GM23248 (cell line): ENCODE measurements around the gene REXO1.

Experiments
- EZH2 ChIP-seq: fragments of 200-600 bp; sonication (generic); IDR thresholded peaks from 2 replicates; pipeline ENCODE4 v1.6.1; 2018; ENCODE audit warnings: antibody characterized with exemption, mild to moderate bottlenecking; ENCODE audit not compliant: insufficient read depth, poor library complexity, severe bottlenecking
- EZH2phosphoT487 ChIP-seq: fragments of 200-600 bp; sonication (generic); IDR thresholded peaks from 2 replicates; pipeline ENCODE4 v1.6.1; 2018; ENCODE audit warnings: antibody characterized with exemption, moderate library complexity, mild to moderate bottlenecking, low read depth; ENCODE audit not compliant: insufficient read depth

- no peak for TF ChIP-seq EZH2
- TF ChIP-seq EZH2phosphoT487 = no peak
Measured at GRCh38 chr19:1789261-1790041, 58.8 kb downstream of the REXO1 start.
